Measurements from ENCODE around the gene WASHC4. TPM values are rescaled to one million over a fixed set of nuclear protein-coding genes. Genes with fewer than 3 reads are reported as not detected.

Gene WASHC4
- total RNA-seq, 1 experiment from 2014 or later = 25.5 TPM

GRCh38 chr12:105106621-105107020, 910 bp upstream of the WASHC4 start:
- RAD21 ChIA-PET (ENCODE audit: low non-redundant PET in 1 of 2, low total read pairs in 2 of 2, uncharacterized antibody in 2 of 2, unreplicated experiment in 2 of 2) = no interaction called here
- no TSS peak for BruUV-seq (replicated peaks)
- H3K4me2 ChIP-seq (ENCODE audit: low read length) = peak overlapping the region; percentile 92
- no peaks in the 10 kb centered on the region; a peak in 2 of 4 replicates for H3K36me3 ChIP-seq (ENCODE audit: control insufficient read depth in 1 of 2, insufficient read depth in 2 of 2, low read length in 2 of 2)
- peak overlapping the region; percentile 96 for H2AFZ ChIP-seq (ENCODE audit: low read depth, low read length, poor library complexity, severe bottlenecking)
- H3K4me1 ChIP-seq (ENCODE audit: control insufficient read depth in 1 of 2, insufficient read depth in 2 of 2, low read length in 2 of 2) = peaks cover 3 to 27% of the 10 kb centered on the region in 2 experiments; a peak in 3 of 4 replicates
- H3K27ac ChIP-seq (ENCODE audit: low read depth, low read length) = no peak overlapping the region
- H3K9me2 ChIP-seq (ENCODE audit: insufficient read depth) = no peaks in the 10 kb centered on the region
- POLR2A ChIA-PET = no interaction called here
- ATAC-seq = no peak
- no peak for DNase-seq (ENCODE audit: low read depth, low spot score)
- TF ChIP-seq SP1 (IDR thresholded peaks at IDR 0.05; ENCODE audit: low read depth) = no peak
- TF ChIP-seq FOSL1 (IDR thresholded peaks at IDR 0.05; ENCODE audit: low read depth) = no peak
- no peak for TF ChIP-seq MAX (IDR thresholded peaks at IDR 0.05)
- 0 out of 2 replicates have a peak, but pooled peaks have one; percentile 8 for TF ChIP-seq JUND (IDR thresholded peaks at IDR 0.05)
- TF ChIP-seq TCF7L2 (IDR thresholded peaks at IDR 0.05; ENCODE audit: borderline replicate concordance, extremely low read depth, insufficient read depth, insufficient read length) = no peak
- TF ChIP-seq POLR2AphosphoS5 (IDR thresholded peaks at IDR 0.05; ENCODE audit: low read depth, low read length) = no peak
- TF ChIP-seq SRF (IDR thresholded peaks at IDR 0.05; ENCODE audit: low read depth) = no peak
- TF ChIP-seq YY1 (IDR thresholded peaks at IDR 0.05; ENCODE audit: extremely low read depth, insufficient replicate concordance, low read depth, low read length) = no peak
- TF ChIP-seq POLR2A (IDR thresholded peaks at IDR 0.05; ENCODE audit: borderline replicate concordance, extremely low read depth, insufficient read depth, insufficient read length) = no peak
- 0 out of 2 replicates have a peak, but pooled peaks have one; percentile 27 for TF ChIP-seq CBX3 (IDR thresholded peaks at IDR 0.05; ENCODE audit: low read depth)
- TF ChIP-seq RAD21 (IDR thresholded peaks at IDR 0.05; ENCODE audit: low read depth) = no peak
- TF ChIP-seq ZBTB33 (IDR thresholded peaks at IDR 0.05; ENCODE audit: extremely low read depth, insufficient replicate concordance, low read length) = no peak
- TF ChIP-seq SIN3A (IDR thresholded peaks at IDR 0.05; ENCODE audit: low read depth) = no peak
- no peaks in the 10 kb centered on the region for H3K9me3 ChIP-seq (ENCODE audit: control insufficient read depth in 1 of 2, insufficient read depth in 1 of 2, low read depth in 1 of 2, low read length in 2 of 2)
- H4K20me1 ChIP-seq (ENCODE audit: insufficient read depth) = no peaks in the 10 kb centered on the region
- peak overlapping the region; percentile 87 to 88 for H3K4me3 ChIP-seq (replicated peaks in 1 of 2; ENCODE audit: low read depth in 1 of 2, low read length in 2 of 2)
- intact Hi-C loops (cut with micrococcal nuclease) = no loop called here
- no peaks in the 10 kb centered on the region for H3K27me3 ChIP-seq (ENCODE audit: insufficient read depth, low read length)
- H3K79me2 ChIP-seq (ENCODE audit: insufficient read depth, low read length) = peaks cover 39% of the 10 kb centered on the region
- CTCF ChIA-PET = no interaction called here
- H3K9ac ChIP-seq (ENCODE audit: low read length) = peak overlapping the region; percentile 77; the same call in 1 of the 2 replicates

Measured in HCT116 (cell line).